Measurements from ENCODE around the gene KCNJ12. TPM values are rescaled to one million over a fixed set of nuclear protein-coding genes. Genes with fewer than 3 reads are reported as not detected.

The KCNJ12 gene
- total and polyA plus RNA-seq, 2 experiments from 2014 or later: 0.61 to 2.4 TPM

- Mint-ChIP-seq H3K4me1 (peaks cover 30% of the 10 kb centered on the region), H3K27me3 (ENCODE audit: insufficient read depth, low read depth, poor library complexity) (peaks cover 33% of the 10 kb centered on the region), H3K9me3 (peaks cover 3% of the 10 kb centered on the region; the same call in 1 of the 3 replicates), H3K36me3 (ENCODE audit: low read depth) (no peaks in the 10 kb centered on the region), H3K27ac (no peak overlapping the region), H3K4me3 (peak overlapping the region; percentile 60; the same call in 2 of the 3 replicates)
- no peak for DNase-seq (ENCODE audit: low spot score)
- no peak overlapping the region for H3K27ac ChIP-seq (ENCODE audit: low read depth)
- peaks cover 49% of the 10 kb centered on the region for H3K27me3 ChIP-seq (ENCODE audit: insufficient read depth)
- no peak overlapping the region for H2AFZ ChIP-seq
- H3K4me2 ChIP-seq: peak overlapping the region; percentile 92; the same call in 1 of the 2 replicates
- 0 out of 2 replicates have a peak, but pooled peaks cover 3% of the 10 kb centered on the region for H4K20me1 ChIP-seq (replicated peaks; ENCODE audit: insufficient read depth)
- TF ChIP-seq STAT1 (IDR thresholded peaks at IDR 0.05; ENCODE audit: unreplicated experiment): no peak
- no peak for TF ChIP-seq EZH2 (IDR thresholded peaks at IDR 0.05; ENCODE audit: low read depth, unreplicated experiment)
- no peak for TF ChIP-seq ZNF331 (CRISPR knock-in tag; IDR thresholded peaks at IDR 0.05; ENCODE audit: low read depth)
- TF ChIP-seq JUNB (IDR thresholded peaks at IDR 0.05; ENCODE audit: unreplicated experiment): no peak
- no peak for TF ChIP-seq NANOG (IDR thresholded peaks at IDR 0.05; ENCODE audit: borderline replicate concordance)
- TF ChIP-seq CTCF (conservative IDR thresholded peaks at IDR 0.05; ENCODE audit: low read depth in 2 of 2): no peak
- TF ChIP-seq, protein P1, sequence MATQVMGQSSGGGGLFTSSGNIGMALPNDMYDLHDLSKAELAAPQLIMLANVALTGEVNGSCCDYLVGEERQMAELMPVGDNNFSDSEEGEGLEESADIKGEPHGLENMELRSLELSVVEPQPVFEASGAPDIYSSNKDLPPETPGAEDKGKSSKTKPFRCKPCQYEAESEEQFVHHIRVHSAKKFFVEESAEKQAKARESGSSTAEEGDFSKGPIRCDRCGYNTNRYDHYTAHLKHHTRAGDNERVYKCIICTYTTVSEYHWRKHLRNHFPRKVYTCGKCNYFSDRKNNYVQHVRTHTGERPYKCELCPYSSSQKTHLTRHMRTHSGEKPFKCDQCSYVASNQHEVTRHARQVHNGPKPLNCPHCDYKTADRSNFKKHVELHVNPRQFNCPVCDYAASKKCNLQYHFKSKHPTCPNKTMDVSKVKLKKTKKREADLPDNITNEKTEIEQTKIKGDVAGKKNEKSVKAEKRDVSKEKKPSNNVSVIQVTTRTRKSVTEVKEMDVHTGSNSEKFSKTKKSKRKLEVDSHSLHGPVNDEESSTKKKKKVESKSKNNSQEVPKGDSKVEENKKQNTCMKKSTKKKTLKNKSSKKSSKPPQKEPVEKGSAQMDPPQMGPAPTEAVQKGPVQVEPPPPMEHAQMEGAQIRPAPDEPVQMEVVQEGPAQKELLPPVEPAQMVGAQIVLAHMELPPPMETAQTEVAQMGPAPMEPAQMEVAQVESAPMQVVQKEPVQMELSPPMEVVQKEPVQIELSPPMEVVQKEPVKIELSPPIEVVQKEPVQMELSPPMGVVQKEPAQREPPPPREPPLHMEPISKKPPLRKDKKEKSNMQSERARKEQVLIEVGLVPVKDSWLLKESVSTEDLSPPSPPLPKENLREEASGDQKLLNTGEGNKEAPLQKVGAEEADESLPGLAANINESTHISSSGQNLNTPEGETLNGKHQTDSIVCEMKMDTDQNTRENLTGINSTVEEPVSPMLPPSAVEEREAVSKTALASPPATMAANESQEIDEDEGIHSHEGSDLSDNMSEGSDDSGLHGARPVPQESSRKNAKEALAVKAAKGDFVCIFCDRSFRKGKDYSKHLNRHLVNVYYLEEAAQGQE (IDR thresholded peaks at IDR 0.05; ENCODE audit: unreplicated experiment): no peak
- TF ChIP-seq, protein P2, sequence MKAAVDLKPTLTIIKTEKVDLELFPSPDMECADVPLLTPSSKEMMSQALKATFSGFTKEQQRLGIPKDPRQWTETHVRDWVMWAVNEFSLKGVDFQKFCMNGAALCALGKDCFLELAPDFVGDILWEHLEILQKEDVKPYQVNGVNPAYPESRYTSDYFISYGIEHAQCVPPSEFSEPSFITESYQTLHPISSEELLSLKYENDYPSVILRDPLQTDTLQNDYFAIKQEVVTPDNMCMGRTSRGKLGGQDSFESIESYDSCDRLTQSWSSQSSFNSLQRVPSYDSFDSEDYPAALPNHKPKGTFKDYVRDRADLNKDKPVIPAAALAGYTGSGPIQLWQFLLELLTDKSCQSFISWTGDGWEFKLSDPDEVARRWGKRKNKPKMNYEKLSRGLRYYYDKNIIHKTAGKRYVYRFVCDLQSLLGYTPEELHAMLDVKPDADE (IDR thresholded peaks at IDR 0.05): no peak
- TF ChIP-seq EZH2phosphoT487 (IDR thresholded peaks at IDR 0.05; ENCODE audit: unreplicated experiment): no peak
- no peak for TF ChIP-seq CREB1 (CRISPR knock-in tag; IDR thresholded peaks at IDR 0.05; ENCODE audit: low read depth)
- TF ChIP-seq ZNF114 (CRISPR knock-in tag; IDR thresholded peaks at IDR 0.05): no peak
- TF ChIP-seq, protein P3, sequence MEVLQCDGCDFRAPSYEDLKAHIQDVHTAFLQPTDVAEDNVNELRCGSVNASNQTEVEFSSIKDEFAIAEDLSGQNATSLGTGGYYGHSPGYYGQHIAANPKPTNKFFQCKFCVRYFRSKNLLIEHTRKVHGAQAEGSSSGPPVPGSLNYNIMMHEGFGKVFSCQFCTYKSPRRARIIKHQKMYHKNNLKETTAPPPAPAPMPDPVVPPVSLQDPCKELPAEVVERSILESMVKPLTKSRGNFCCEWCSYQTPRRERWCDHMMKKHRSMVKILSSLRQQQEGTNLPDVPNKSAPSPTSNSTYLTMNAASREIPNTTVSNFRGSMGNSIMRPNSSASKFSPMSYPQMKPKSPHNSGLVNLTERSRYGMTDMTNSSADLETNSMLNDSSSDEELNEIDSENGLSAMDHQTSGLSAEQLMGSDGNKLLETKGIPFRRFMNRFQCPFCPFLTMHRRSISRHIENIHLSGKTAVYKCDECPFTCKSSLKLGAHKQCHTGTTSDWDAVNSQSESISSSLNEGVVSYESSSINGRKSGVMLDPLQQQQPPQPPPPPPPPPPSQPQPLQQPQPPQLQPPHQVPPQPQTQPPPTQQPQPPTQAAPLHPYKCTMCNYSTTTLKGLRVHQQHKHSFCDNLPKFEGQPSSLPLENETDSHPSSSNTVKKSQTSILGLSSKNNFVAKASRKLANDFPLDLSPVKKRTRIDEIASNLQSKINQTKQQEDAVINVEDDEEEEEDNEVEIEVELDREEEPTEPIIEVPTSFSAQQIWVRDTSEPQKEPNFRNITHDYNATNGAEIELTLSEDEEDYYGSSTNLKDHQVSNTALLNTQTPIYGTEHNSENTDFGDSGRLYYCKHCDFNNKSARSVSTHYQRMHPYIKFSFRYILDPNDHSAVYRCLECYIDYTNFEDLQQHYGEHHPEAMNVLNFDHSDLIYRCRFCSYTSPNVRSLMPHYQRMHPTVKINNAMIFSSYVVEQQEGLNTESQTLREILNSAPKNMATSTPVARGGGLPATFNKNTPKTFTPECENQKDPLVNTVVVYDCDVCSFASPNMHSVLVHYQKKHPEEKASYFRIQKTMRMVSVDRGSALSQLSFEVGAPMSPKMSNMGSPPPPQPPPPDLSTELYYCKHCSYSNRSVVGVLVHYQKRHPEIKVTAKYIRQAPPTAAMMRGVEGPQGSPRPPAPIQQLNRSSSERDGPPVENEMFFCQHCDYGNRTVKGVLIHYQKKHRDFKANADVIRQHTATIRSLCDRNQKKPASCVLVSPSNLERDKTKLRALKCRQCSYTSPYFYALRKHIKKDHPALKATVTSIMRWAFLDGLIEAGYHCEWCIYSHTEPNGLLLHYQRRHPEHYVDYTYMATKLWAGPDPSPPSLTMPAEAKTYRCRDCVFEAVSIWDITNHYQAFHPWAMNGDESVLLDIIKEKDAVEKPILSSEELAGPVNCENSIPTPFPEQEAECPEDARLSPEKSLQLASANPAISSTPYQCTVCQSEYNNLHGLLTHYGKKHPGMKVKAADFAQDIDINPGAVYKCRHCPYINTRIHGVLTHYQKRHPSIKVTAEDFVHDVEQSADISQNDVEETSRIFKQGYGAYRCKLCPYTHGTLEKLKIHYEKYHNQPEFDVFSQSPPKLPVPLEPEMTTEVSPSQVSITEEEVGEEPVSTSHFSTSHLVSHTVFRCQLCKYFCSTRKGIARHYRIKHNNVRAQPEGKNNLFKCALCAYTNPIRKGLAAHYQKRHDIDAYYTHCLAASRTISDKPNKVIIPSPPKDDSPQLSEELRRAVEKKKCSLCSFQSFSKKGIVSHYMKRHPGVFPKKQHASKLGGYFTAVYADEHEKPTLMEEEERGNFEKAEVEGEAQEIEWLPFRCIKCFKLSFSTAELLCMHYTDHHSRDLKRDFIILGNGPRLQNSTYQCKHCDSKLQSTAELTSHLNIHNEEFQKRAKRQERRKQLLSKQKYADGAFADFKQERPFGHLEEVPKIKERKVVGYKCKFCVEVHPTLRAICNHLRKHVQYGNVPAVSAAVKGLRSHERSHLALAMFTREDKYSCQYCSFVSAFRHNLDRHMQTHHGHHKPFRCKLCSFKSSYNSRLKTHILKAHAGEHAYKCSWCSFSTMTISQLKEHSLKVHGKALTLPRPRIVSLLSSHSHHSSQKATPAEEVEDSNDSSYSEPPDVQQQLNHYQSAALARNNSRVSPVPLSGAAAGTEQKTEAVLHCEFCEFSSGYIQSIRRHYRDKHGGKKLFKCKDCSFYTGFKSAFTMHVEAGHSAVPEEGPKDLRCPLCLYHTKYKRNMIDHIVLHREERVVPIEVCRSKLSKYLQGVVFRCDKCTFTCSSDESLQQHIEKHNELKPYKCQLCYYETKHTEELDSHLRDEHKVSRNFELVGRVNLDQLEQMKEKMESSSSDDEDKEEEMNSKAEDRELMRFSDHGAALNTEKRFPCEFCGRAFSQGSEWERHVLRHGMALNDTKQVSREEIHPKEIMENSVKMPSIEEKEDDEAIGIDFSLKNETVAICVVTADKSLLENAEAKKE (CRISPR knock-in tag; IDR thresholded peaks at IDR 0.05): no peak
- no peak for TF ChIP-seq POLR2AphosphoS5 (IDR thresholded peaks at IDR 0.05; ENCODE audit: low read depth)
- H3F3A ChIP-seq (replicated peaks; ENCODE audit: low read depth): 0 out of 2 replicates have a peak, but pooled peaks cover 4% of the 10 kb centered on the region
- no peaks in the 10 kb centered on the region for H3K9me2 ChIP-seq (ENCODE audit: insufficient read depth)
- H3K36me3 ChIP-seq (ENCODE audit: insufficient read depth): no peaks in the 10 kb centered on the region
- H3K79me2 ChIP-seq (replicated peaks; ENCODE audit: insufficient read depth): no peaks in the 10 kb centered on the region
- no peak overlapping the region for H3K4me3 ChIP-seq
- H3K4me1 ChIP-seq (ENCODE audit: insufficient read depth): peaks cover 12% of the 10 kb centered on the region; the same call in 1 of the 2 replicates
- no peak for ATAC-seq
Observed at GRCh38 chr17:21375162-21375560, 996 bp upstream of the KCNJ12 start.

All from GM23338 (cell line).